HG02623 (cell line): ENCODE data around the gene TOMM40L.

ENCODE experiments used
- ATAC-seq: cut with Tn5 transposase; IDR thresholded peaks from one replicate; pipeline ENCODE4 v1.9.1; 2021; ENCODE audit warnings: moderate library complexity; ENCODE audit not compliant: unreplicated experiment

The TOMM40L gene

GRCh38 chr1:161225534-161226319, at the start of gene TOMM40L:
Gene TOMM40L, plus strand, starts transcription at chr1:161226060. Its CDS starts 430 bp downstream, at chr1:161226490.
- peak; percentile 92 for ATAC-seq

- ATAC-seq: no peak
These were observed 49.3 kb upstream of the TOMM40L start for GRCh38 chr1:161176468-161177111.

- peak; percentile 71 for ATAC-seq
These were observed 48.5 kb upstream of the TOMM40L start, which contains the start of gene B4GALT3 for GRCh38 chr1:161177112-161177935. Gene B4GALT3, minus strand, starts transcription at chr1:161177507. Its CDS starts 1,447 bp downstream, at chr1:161176060.

- no peak for ATAC-seq
These were observed 48.0 kb upstream of the TOMM40L start for GRCh38 chr1:161177936-161178244.

GRCh38 chr1:161179698-161180097, 46.2 kb upstream of the TOMM40L start:
- no peak for ATAC-seq

GRCh38 chr1:161180639-161181038, 45.2 kb upstream of the TOMM40L start:
- no peak for ATAC-seq

GRCh38 chr1:161182214-161182613, 43.6 kb upstream of the TOMM40L start:
- ATAC-seq: peak; percentile 27

- peak; percentile 44 for ATAC-seq
These were observed 40.6 kb upstream of the TOMM40L start for GRCh38 chr1:161185282-161185682.

- ATAC-seq: no peak
These were observed 40.0 kb upstream of the TOMM40L start for GRCh38 chr1:161185732-161186311.

- ATAC-seq: no peak
These were observed 38.5 kb upstream of the TOMM40L start for GRCh38 chr1:161187311-161187710.

GRCh38 chr1:161188381-161188780, 37.5 kb upstream of the TOMM40L start:
- ATAC-seq: no peak

- no peak for ATAC-seq
These were observed 36.8 kb upstream of the TOMM40L start for GRCh38 chr1:161189036-161189435.

- ATAC-seq: no peak
These were observed 34.8 kb upstream of the TOMM40L start for GRCh38 chr1:161190962-161191521.

GRCh38 chr1:161191971-161192370, 33.9 kb upstream of the TOMM40L start:
- ATAC-seq: no peak

- no peak for ATAC-seq
These were observed 33.1 kb upstream of the TOMM40L start for GRCh38 chr1:161192476-161193465.

GRCh38 chr1:161193561-161194235, 32.2 kb upstream of the TOMM40L start:
- ATAC-seq: no peak

- no peak for ATAC-seq
These were observed 30.7 kb upstream of the TOMM40L start for GRCh38 chr1:161195171-161195570.

GRCh38 chr1:161196111-161196510, 29.7 kb upstream of the TOMM40L start:
- no peak for ATAC-seq
